ENCODE measurements around the gene NDUFB8.

GRCh38 chr10:100482834-100483185 lies 46.9 kb downstream of the NDUFB8 start:
- TF ChIP-seq CTCF (IDR thresholded peaks at IDR 0.05): no peak
- no peak for TF ChIP-seq POLR2A (IDR thresholded peaks at IDR 0.05)

Measured in esophagus squamous epithelium (tissue), 4 donors.